ENCODE results near the gene CCDC43. TPM values are rescaled to one million over a fixed set of nuclear protein-coding genes. Genes with fewer than 3 reads are reported as not detected.
"Not testable (repeated sequence)": the region's sequence is repeated elsewhere in the genome, so short reads cannot be mapped to it uniquely, and the experiment has no call there.

Gene CCDC43
- total and polyA plus RNA-seq, 12 donors, result 10.6 to 42.0 (median 18.2) TPM

DNA sequence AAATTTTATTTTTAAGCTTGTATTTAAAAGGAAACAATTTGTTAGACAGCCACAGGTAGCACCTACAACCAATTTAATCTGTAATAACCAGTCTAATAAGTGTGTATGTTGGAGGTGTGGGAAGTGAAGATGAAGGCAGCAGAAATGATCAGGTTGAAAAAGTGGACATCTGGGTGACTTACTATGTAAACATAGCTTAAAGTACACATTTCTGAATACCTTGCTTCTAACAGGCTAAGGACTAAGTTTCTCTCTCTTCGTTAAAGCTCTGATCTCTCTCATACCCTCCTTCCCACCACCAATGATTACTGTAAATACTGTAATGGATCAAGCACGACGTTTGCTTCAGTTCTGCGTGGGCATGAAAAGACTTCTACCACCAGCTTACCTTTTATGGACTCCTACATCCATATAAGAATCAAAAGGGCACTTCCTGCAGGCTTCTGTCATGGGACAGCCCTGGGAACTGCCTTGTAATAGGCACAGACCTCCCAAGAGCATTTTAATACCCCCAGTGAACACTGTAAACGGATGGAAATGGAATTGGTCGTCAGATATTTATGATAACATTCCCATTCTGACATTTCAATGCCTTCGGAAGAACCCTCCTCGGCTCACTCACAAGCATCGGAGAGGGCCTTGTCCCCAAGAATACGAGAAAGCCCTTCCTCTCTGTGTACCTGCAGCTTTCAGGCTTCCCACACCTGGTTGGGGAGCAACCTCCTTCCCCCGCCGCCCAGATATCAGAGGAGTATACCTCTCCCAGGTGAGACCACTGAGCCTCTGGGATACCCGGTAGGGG, 700 bp downstream of the CCDC43 start:
- peak overlapping the region in 3 of 5 donors; percentile 60 to 88 (median 78) for H3K27ac ChIP-seq
- no peak for TF ChIP-seq POLR2A (IDR thresholded peaks at IDR 0.05)
- peaks cover 0 to 4% of the 10 kb centered on the region in 2 donors for H3K36me3 ChIP-seq (replicated peaks in 1 of 2)
- 3 to 9% (median 5%) methylated on average over 13 of the region's 13 CpGs for WGBS, 4 donors
- H3K9me3 ChIP-seq (replicated peaks in 1 of 3), result no peaks in the 10 kb centered on the region
- intact Hi-C loops (cut with DNase I), result no loop called here
- H3K4me1 ChIP-seq (replicated peaks in 1 of 2), result peaks cover 6 to 18% of the 10 kb centered on the region in 2 donors
- H3K27me3 ChIP-seq, result no peaks in the 10 kb centered on the region
- peak overlapping the region; percentile 26 to 96 (median 66) for H3K4me3 ChIP-seq
- DNase-seq, result no peak

DNA sequence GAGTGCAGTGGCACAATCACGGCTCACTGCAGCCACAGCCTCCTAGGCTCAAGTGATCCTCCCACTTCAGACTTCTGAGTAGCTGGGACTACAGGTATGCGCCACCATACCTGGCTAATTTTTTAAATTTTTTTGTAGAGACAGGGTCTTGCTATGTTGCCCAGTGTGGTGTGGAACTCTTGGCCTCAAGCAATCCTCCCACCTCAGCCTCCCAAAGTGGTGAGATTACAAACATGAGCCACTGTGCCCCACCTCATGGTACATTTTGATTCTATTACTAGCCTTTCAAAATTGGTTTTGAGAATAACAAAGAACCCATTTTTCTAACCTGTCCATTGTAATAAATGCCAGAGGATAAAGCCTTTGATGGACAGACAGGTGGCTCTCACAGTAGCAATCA, 1.4 kb downstream of the CCDC43 start:
- TF ChIP-seq, protein P1, sequence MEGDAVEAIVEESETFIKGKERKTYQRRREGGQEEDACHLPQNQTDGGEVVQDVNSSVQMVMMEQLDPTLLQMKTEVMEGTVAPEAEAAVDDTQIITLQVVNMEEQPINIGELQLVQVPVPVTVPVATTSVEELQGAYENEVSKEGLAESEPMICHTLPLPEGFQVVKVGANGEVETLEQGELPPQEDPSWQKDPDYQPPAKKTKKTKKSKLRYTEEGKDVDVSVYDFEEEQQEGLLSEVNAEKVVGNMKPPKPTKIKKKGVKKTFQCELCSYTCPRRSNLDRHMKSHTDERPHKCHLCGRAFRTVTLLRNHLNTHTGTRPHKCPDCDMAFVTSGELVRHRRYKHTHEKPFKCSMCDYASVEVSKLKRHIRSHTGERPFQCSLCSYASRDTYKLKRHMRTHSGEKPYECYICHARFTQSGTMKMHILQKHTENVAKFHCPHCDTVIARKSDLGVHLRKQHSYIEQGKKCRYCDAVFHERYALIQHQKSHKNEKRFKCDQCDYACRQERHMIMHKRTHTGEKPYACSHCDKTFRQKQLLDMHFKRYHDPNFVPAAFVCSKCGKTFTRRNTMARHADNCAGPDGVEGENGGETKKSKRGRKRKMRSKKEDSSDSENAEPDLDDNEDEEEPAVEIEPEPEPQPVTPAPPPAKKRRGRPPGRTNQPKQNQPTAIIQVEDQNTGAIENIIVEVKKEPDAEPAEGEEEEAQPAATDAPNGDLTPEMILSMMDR (IDR thresholded peaks at IDR 0.05), result no peak
- TF ChIP-seq POLR2A (IDR thresholded peaks at IDR 0.05), result no peak
- no peak overlapping the region for H3K27ac ChIP-seq
- intact Hi-C loops (cut with DNase I), result no loop called here
- H3K9me3 ChIP-seq (replicated peaks in 1 of 3), result no peaks in the 10 kb centered on the region
- WGBS, 4 donors, result 80 to 90% (median 86%) methylated on average over 2 of the region's 2 CpGs
- no peak overlapping the region for H3K4me3 ChIP-seq
- no peak for DNase-seq
- H3K4me1 ChIP-seq (replicated peaks in 1 of 2), result peaks cover 6 to 18% of the 10 kb centered on the region in 2 donors
- H3K36me3 ChIP-seq (replicated peaks in 1 of 2), result peaks cover 0 to 10% of the 10 kb centered on the region in 2 donors
- no peaks in the 10 kb centered on the region for H3K27me3 ChIP-seq

DNA sequence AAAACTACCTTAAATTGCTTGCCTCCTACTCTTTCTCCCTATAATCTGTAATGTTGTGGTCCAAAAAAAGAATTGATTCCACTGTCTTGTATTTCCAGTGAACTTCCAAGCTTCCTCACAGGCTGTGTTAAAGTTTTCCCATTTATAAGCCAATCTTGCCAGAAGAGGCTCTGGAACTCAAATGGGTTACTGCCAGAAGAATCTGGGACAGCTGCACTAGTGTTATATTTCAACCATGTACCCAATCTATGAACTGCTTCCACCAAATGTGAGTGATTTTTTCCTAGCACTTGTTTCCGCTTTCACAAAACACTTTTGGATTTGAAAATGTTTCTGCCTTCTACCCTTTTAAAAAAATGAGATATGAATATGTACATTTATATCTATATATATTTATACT, 1.8 kb downstream of the CCDC43 start:
- Histone ChIP-seq H3K36me3 (replicated peaks in 1 of 2) (peaks cover 0 to 15% of the 10 kb centered on the region in 2 donors), H3K27me3 (no peaks in the 10 kb centered on the region), H3K9me3 (replicated peaks in 1 of 3) (no peaks in the 10 kb centered on the region), H3K27ac (no peak overlapping the region), H3K4me3 (no peak overlapping the region), H3K4me1 (replicated peaks in 1 of 2) (peaks cover 6 to 18% of the 10 kb centered on the region in 2 donors)
- no peak for DNase-seq
- 88 to 97% (median 96%) methylated on average over 1 of the region's 1 CpG for WGBS, 4 donors
- TF ChIP-seq POLR2A (IDR thresholded peaks at IDR 0.05), result no peak
- TF ChIP-seq, protein P1 (IDR thresholded peaks at IDR 0.05), result no peak
- intact Hi-C loops (cut with DNase I), result no loop called here

DNA sequence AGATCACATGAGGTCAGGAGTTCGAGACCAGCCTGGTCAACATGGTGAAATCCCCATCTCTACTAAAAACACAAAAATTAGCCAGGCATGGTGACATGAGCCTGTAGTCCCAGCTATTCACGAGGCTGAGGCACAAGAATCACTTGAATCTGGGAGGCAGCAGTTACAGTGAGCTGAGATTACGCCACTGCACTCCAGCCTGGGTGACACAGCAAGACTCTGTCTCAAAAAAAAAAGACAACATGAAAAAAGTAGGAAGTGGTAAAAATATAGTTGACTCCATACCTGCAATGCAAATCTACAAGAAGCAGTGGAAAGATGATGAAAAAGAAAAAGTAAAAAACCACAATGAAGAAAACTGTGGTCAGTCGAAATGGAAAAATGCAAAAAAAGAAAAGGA, 6.3 kb downstream of the CCDC43 start:
- WGBS, 4 donors, result 80 to 91% (median 86%) methylated on average over 4 of the region's 4 CpGs
- intact Hi-C loops (cut with DNase I), result not testable (repeated sequence)

DNA sequence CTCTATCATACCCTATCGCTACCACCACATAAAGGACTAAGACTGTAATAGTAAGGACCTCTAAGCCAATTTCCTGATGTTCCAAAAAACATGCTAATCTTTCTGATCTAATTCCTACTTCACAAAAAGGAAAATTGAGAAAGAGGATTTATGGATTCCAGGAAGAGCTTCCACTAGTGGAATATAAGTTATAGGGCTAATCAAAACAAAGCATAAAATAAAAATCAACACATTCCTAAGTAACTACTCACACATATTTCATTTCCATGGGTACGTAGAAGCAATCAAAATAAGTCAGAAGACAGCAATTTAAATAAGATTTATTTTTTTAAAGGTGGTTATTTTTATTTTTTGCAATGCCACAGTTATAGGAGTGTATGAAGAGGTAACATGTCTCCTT, 12.4 kb downstream of the CCDC43 start:
- Histone ChIP-seq H3K27ac (no peak overlapping the region), H3K4me1 (replicated peaks in 1 of 2) (no peaks in the 10 kb centered on the region), H3K36me3 (replicated peaks in 1 of 2) (peaks cover 0 to 23% of the 10 kb centered on the region in 2 donors), H3K27me3 (no peaks in the 10 kb centered on the region), H3K9me3 (replicated peaks in 1 of 3) (no peaks in the 10 kb centered on the region), H3K4me3 (no peak overlapping the region)
- no peak for DNase-seq
- TF ChIP-seq POLR2A (IDR thresholded peaks at IDR 0.05), result no peak
- TF ChIP-seq, protein P1 (IDR thresholded peaks at IDR 0.05), result no peak
- WGBS, 4 donors, result 73 to 96% (median 82%) methylated on average over 2 of the region's 2 CpGs
- intact Hi-C loops (cut with DNase I), result no loop called here

More for the DNA sequence above, 6.3 kb downstream of the CCDC43 start:
- H3K4me1 ChIP-seq (replicated peaks in 1 of 2); H3K9me3 ChIP-seq (replicated peaks in 1 of 3); DNase-seq; H3K27ac ChIP-seq; H3K4me3 ChIP-seq; H3K27me3 ChIP-seq: not testable (repeated sequence)
- H3K36me3 ChIP-seq (replicated peaks in 1 of 2), result peaks cover 0 to 43% of the 10 kb centered on the region in 2 donors
